ENCODE measurements around the gene AKAP7. TPM values are rescaled to one million over a fixed set of nuclear protein-coding genes. Genes with fewer than 3 reads are reported as not detected.

Gene AKAP7
- total and polyA plus RNA-seq, 7 experiments from 2014 or later: 6.5 to 21.1 (median 16.8) TPM

- peaks cover 0 to under 1% of the 10 kb centered on the region in 2 donors for H3K4me1 ChIP-seq (ENCODE audit: control insufficient read depth in 2 of 2, insufficient read depth in 2 of 2, low read length in 2 of 2)
- H3K27me3 ChIP-seq (ENCODE audit: control insufficient read depth in 2 of 2, insufficient read depth in 2 of 2, low read length in 2 of 2): no peaks in the 10 kb centered on the region
- no peak overlapping the region for H3K27ac ChIP-seq (ENCODE audit: low read depth, low read length)
- H3K27me3 Mint-ChIP-seq: no peaks in the 10 kb centered on the region
- no peaks in the 10 kb centered on the region for H3K9me3 Mint-ChIP-seq
- no peak overlapping the region for H3K27ac Mint-ChIP-seq
- no peaks in the 10 kb centered on the region for H3K9me3 ChIP-seq (ENCODE audit: control insufficient read depth in 2 of 3, low read length in 3 of 3)
- POLR2A ChIA-PET: interaction anchor here (1.0 to 1.3 kb wide), 3 partner anchors 8 to 22 kb away, joined by 3 read pairs; no protein-coding TSS in a partner anchor
- peaks cover 0 to 5% (median 0%) of the 10 kb centered on the region in 3 experiments for H3K36me3 ChIP-seq (ENCODE audit: control insufficient read depth in 2 of 3, insufficient read depth in 3 of 3, low read length in 3 of 3)
- intact Hi-C loops (cut with micrococcal nuclease): no loop called here
- no peak for ATAC-seq
- H3K4me3 ChIP-seq (ENCODE audit: low read length): no peak overlapping the region
- no peak for DNase-seq
- CTCF ChIA-PET: interaction anchor here (1.6 to 3.3 kb wide), 2 partner anchors 342 to 356 kb away, joined by 3 to 9 read pairs; no protein-coding TSS in a partner anchor
- H3K4me1 Mint-ChIP-seq: peaks cover 1 to 9% (median 4%) of the 10 kb centered on the region in 7 donors
- H3K4me3 Mint-ChIP-seq: no peak overlapping the region
- peaks cover 2 to 34% (median 11%) of the 10 kb centered on the region in 5 donors for H3K36me3 Mint-ChIP-seq
Observed at GRCh38 chr6:131177996-131178395, 42.7 kb downstream of the AKAP7 start.

DNA sequence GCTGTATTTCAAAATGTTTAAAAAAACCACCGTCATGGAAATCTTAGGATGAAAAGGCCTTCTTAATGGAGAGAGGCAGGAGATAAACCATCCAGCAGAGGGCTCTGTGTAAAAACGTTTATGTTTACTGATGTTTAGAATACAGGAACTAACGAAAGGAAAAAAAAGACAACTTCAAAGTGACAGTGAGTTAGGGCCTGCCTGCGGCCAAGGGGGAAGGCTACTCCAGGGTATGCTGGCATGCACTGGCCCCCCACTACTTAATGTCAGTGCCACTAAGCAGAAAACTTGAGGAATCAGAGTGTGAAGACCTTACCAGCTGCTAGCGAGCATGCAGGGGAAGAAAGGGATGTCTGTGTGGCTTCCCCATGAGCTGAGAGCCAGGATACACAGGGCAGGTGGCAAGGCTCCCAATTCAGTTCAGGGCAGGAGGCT, 47.7 kb downstream of the AKAP7 start:
- ChIA-PET POLR2A (interaction anchor here (1.1 to 4.4 kb wide), 6 partner anchors 11 to 445 kb away, joined by 3 to 26 read pairs (median 9); partner anchors contain the start of gene MED23), CTCF (interaction anchor here (0.6 to 5.1 kb wide), 19 partner anchors 11 to 448 kb away, joined by 3 to 65 read pairs (median 4); partner anchors contain the start of genes AKAP7, ARG1 and MED23)
- Mint-ChIP-seq H3K4me1 (peaks cover 5 to 22% (median 17%) of the 10 kb centered on the region in 7 donors), H3K4me3 (peak overlapping the region; percentile 10 to 85 (median 72)), H3K36me3 (peaks cover 11 to 45% (median 20%) of the 10 kb centered on the region in 5 donors), H3K27me3 (no peaks in the 10 kb centered on the region), H3K27ac (peak overlapping the region; percentile 86 to 98 (median 94)), H3K9me3 (peaks cover 0 to 5% (median 0%) of the 10 kb centered on the region in 11 donors)
- peaks cover 0 to 8% of the 10 kb centered on the region in 2 donors for H3K4me1 ChIP-seq (ENCODE audit: control insufficient read depth in 2 of 2, insufficient read depth in 2 of 2, low read length in 2 of 2)
- peak; percentile 83 for ATAC-seq
- intact Hi-C loops (cut with micrococcal nuclease): loop anchor here (1.0 to 5.0 kb wide), 9 partner anchors 16 to 728 kb away; partner anchors contain the start of gene MED23 (in 2 of the 2)
- H3K36me3 ChIP-seq (ENCODE audit: control insufficient read depth in 2 of 3, insufficient read depth in 3 of 3, low read length in 3 of 3): no peaks in the 10 kb centered on the region
- H3K9me3 ChIP-seq (ENCODE audit: control insufficient read depth in 2 of 3, low read length in 3 of 3): peaks cover 0 to 4% (median 0%) of the 10 kb centered on the region in 3 experiments
- no peaks in the 10 kb centered on the region for H3K27me3 ChIP-seq (ENCODE audit: control insufficient read depth in 2 of 2, insufficient read depth in 2 of 2, low read length in 2 of 2)
- DNase-seq: peak in 8 of 9 donors; percentile 6 to 57 (median 47)
- no peak overlapping the region for H3K27ac ChIP-seq (ENCODE audit: low read depth, low read length)
- no peak overlapping the region for H3K4me3 ChIP-seq (ENCODE audit: low read length)

GRCh38 chr6:131183427-131184095, 48.3 kb downstream of the AKAP7 start:
- DNase-seq (no peak), ATAC-seq (no peak)
- H3K4me3 Mint-ChIP-seq: peak overlapping the region in 5 of 10 donors; percentile 61 to 85 (median 75)
- peaks cover 0 to 8% of the 10 kb centered on the region in 2 donors for H3K4me1 ChIP-seq (ENCODE audit: control insufficient read depth in 2 of 2, insufficient read depth in 2 of 2, low read length in 2 of 2)
- POLR2A ChIA-PET: interaction anchor here (0.5 to 4.4 kb wide), 9 partner anchors 11 to 445 kb away, joined by 3 to 26 read pairs (median 5); partner anchors contain the start of gene MED23
- no peaks in the 10 kb centered on the region for H3K27me3 Mint-ChIP-seq
- H3K36me3 ChIP-seq (ENCODE audit: control insufficient read depth in 2 of 3, insufficient read depth in 3 of 3, low read length in 3 of 3): no peaks in the 10 kb centered on the region
- H3K27ac ChIP-seq (ENCODE audit: low read depth, low read length): no peak overlapping the region
- peaks cover 5 to 22% (median 17%) of the 10 kb centered on the region in 7 donors for H3K4me1 Mint-ChIP-seq
- peaks cover 11 to 42% (median 20%) of the 10 kb centered on the region in 5 donors for H3K36me3 Mint-ChIP-seq
- no peaks in the 10 kb centered on the region for H3K27me3 ChIP-seq (ENCODE audit: control insufficient read depth in 2 of 2, insufficient read depth in 2 of 2, low read length in 2 of 2)
- CTCF ChIA-PET: interaction anchor here (0.6 to 5.1 kb wide), 16 partner anchors 10 to 448 kb away, joined by 3 to 65 read pairs (median 4); partner anchors contain the start of genes AKAP7 and MED23
- H3K4me3 ChIP-seq (ENCODE audit: low read length): no peak overlapping the region
- intact Hi-C loops (cut with micrococcal nuclease): loop anchor here (1.0 to 5.0 kb wide), 9 partner anchors 16 to 727 kb away; partner anchors contain the start of gene MED23 (in 2 of the 2)
- peaks cover 0 to 5% (median 0%) of the 10 kb centered on the region in 11 donors for H3K9me3 Mint-ChIP-seq
- peaks cover 0 to 4% (median 0%) of the 10 kb centered on the region in 3 experiments for H3K9me3 ChIP-seq (ENCODE audit: control insufficient read depth in 2 of 3, low read length in 3 of 3)
- peak overlapping the region; percentile 86 to 98 (median 94) for H3K27ac Mint-ChIP-seq

DNA sequence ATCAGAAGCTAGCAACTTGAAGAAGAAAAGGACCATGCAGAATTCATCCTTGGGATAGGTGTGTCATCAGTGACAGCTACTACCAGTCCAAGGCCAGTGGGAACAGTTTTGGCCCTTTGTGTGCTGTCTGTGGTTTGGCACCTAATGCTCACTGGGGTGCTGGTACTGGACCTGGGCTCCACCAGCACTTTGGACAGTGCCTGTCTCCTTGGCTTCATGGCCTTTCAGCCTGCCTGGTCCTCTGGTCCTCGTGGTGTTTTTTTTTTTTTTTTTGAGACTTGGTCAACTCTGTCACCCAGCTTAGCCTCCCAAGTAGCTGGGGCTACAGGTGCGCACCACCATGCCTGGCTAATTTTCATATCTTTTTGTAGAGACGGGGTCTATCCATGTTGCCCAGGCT, 56.3 kb downstream of the AKAP7 start:
- Mint-ChIP-seq H3K4me3 (no peak overlapping the region), H3K36me3 (peaks cover 34 to 47% (median 41%) of the 10 kb centered on the region in 5 donors), H3K4me1 (peaks cover 0 to 14% (median 2%) of the 10 kb centered on the region in 7 donors), H3K9me3 (peaks cover 13 to 43% (median 33%) of the 10 kb centered on the region in 11 donors), H3K27ac (no peak overlapping the region), H3K27me3 (peaks cover 0 to 3% (median 0%) of the 10 kb centered on the region in 5 donors)
- POLR2A ChIA-PET: no interaction called here
- H3K36me3 ChIP-seq (ENCODE audit: control insufficient read depth in 2 of 3, insufficient read depth in 3 of 3, low read length in 3 of 3): no peaks in the 10 kb centered on the region
- ATAC-seq: no peak
- no peaks in the 10 kb centered on the region for H3K4me1 ChIP-seq (ENCODE audit: control insufficient read depth in 2 of 2, insufficient read depth in 2 of 2, low read length in 2 of 2)
- H3K27me3 ChIP-seq (ENCODE audit: control insufficient read depth in 2 of 2, insufficient read depth in 2 of 2, low read length in 2 of 2): no peaks in the 10 kb centered on the region
- no peak overlapping the region for H3K27ac ChIP-seq (ENCODE audit: low read depth, low read length)
- H3K4me3 ChIP-seq (ENCODE audit: low read length): no peak overlapping the region
- no peak for DNase-seq
- intact Hi-C loops (cut with micrococcal nuclease): no loop called here
- H3K9me3 ChIP-seq (ENCODE audit: control insufficient read depth in 2 of 3, low read length in 3 of 3): peaks cover 0 to 14% (median 0%) of the 10 kb centered on the region in 3 experiments
- CTCF ChIA-PET: interaction anchor here (1.3 kb wide), 1 partner anchor 342 kb away, joined by 4 read pairs; no protein-coding TSS in a partner anchor

DNA sequence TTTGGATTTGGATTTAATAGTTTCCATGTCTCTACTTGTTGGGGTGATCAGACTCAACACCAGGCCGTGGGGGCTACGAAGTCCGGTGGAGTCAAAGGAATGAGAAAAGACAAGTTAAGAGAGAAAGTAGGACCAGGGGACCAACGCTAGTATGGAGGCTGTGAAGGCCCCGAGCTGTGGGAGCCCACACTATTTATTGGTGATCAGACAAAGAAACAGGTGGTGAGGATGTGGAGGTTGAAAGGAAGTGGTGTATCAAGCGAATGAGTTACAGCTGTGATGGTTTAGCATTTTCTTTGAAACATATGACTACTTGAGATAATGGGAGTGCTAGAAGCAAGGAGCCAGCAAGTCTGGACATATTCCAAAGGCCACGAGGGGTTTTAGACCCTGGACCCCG, 62.4 kb downstream of the AKAP7 start:
- DNase-seq: peak in 7 of 9 donors; percentile 14 to 69 (median 60)
- POLR2A ChIA-PET: interaction anchor here (0.6 to 4.7 kb wide), 5 partner anchors 15 to 335 kb away, joined by 3 to 88 read pairs (median 26); no protein-coding TSS in a partner anchor
- Histone ChIP-seq H3K9me3 (ENCODE audit: control insufficient read depth in 2 of 3, low read length in 3 of 3) (peaks cover 0 to 9% (median 0%) of the 10 kb centered on the region in 3 experiments), H3K4me3 (ENCODE audit: low read length) (no peak overlapping the region), H3K27me3 (ENCODE audit: control insufficient read depth in 2 of 2, insufficient read depth in 2 of 2, low read length in 2 of 2) (no peaks in the 10 kb centered on the region), H3K36me3 (ENCODE audit: control insufficient read depth in 2 of 3, insufficient read depth in 3 of 3, low read length in 3 of 3) (no peaks in the 10 kb centered on the region), H3K27ac (ENCODE audit: low read depth, low read length) (peak overlapping the region; percentile 54), H3K4me1 (ENCODE audit: control insufficient read depth in 2 of 2, insufficient read depth in 2 of 2, low read length in 2 of 2) (peaks cover 39 to 40% of the 10 kb centered on the region in 2 donors)
- H3K4me3 Mint-ChIP-seq: peak overlapping the region; percentile 54 to 83 (median 68)
- intact Hi-C loops (cut with micrococcal nuclease): loop anchor here (2.0 to 5.0 kb wide), 6 partner anchors 135 to 1175 kb away; partner anchors contain the start of gene EPB41L2 (in 1 of the 2)
- H3K27me3 Mint-ChIP-seq: peaks cover 0 to 3% (median 0%) of the 10 kb centered on the region in 5 donors
- peak overlapping the region; percentile 86 to 99 (median 97) for H3K27ac Mint-ChIP-seq
- H3K4me1 Mint-ChIP-seq: peaks cover 25 to 54% (median 43%) of the 10 kb centered on the region in 7 donors
- peaks cover 29 to 45% (median 32%) of the 10 kb centered on the region in 5 donors for H3K36me3 Mint-ChIP-seq
- peaks cover 7 to 46% (median 27%) of the 10 kb centered on the region in 11 donors for H3K9me3 Mint-ChIP-seq
- no peak for ATAC-seq
- CTCF ChIA-PET: interaction anchor here (1.7 to 4.3 kb wide), 5 partner anchors 14 to 430 kb away, joined by 5 to 78 read pairs (median 33); partner anchors contain the start of gene MED23
